ENCODE results near the gene CORO2A. TPM values are rescaled to one million over a fixed set of nuclear protein-coding genes. Genes with fewer than 3 reads are reported as not detected.

Gene CORO2A
- total and polyA plus RNA-seq, 10 of the 15 experiments (the other 5 are each of a cell fraction or from before 2014, with no cell fraction given), result 1.0 to 5.3 (median 3.5) TPM

- Histone ChIP-seq H3K27ac (ENCODE audit: control insufficient read depth, insufficient read depth) (no peak overlapping the region), H3K9me3 (replicated peaks; ENCODE audit: control insufficient read depth, insufficient read depth, low read length) (no peaks in the 10 kb centered on the region), H3K79me2 (ENCODE audit: control insufficient read depth, insufficient read depth, low read length) (no peaks in the 10 kb centered on the region), H3K4me1 (ENCODE audit: control insufficient read depth, insufficient read depth, low read length) (peaks cover 18% of the 10 kb centered on the region), H3K9ac (ENCODE audit: control insufficient read depth, insufficient read depth, low read length) (no peak overlapping the region), H3K27me3 (replicated peaks in 1 of 2; ENCODE audit: control insufficient read depth in 2 of 2, insufficient read depth in 2 of 2, low read length in 1 of 2) (no peaks in the 10 kb centered on the region), H3K4me3 (no peak overlapping the region), H2AFZ (ENCODE audit: control insufficient read depth, low read depth, low read length) (no peak overlapping the region), H3K4me2 (ENCODE audit: control insufficient read depth, insufficient read depth) (no peak overlapping the region), H4K20me1 (ENCODE audit: control insufficient read depth, insufficient read depth) (no peaks in the 10 kb centered on the region), H3K36me3 (ENCODE audit: control insufficient read depth in 2 of 2, insufficient read depth in 2 of 2, low read length in 1 of 2) (no peaks in the 10 kb centered on the region)
- BruUV-seq (replicated peaks), result no TSS peak
- ATAC-seq (no peak), DNase-seq (ENCODE audit: low read depth, low spot score) (no peak), FAIRE-seq (no peak)
- CTCF ChIA-PET, result interaction anchor here (1.6 kb wide), 1 partner anchor 32 kb away, joined by 3 read pairs; no protein-coding TSS in a partner anchor
- in situ Hi-C loops (cut with MboI) (no loop called here), intact Hi-C loops (cut with micrococcal nuclease; ENCODE audit: unreplicated experiment) (no loop called here)
- RAD21 ChIA-PET (ENCODE audit: unreplicated experiment), result no interaction called here
- SMC1A ChIA-PET (ENCODE audit: uncharacterized antibody, unreplicated experiment), result no interaction called here
- POLR2A ChIA-PET, result interaction anchor here (0.8 kb wide), 1 partner anchor 8 kb away, joined by 3 read pairs; no protein-coding TSS in a partner anchor
- 86% methylated on average over 14 of the region's 16 CpGs for WGBS (ENCODE audit: insufficient coverage, insufficient replicate concordance, low lambda C conversion rate, missing lambda C conversion rate)
- TF ChIP-seq CBX5 (IDR thresholded peaks at IDR 0.05; ENCODE audit: low read depth) (no peak), PBX3 (IDR thresholded peaks at IDR 0.05; ENCODE audit: insufficient replicate concordance, low read depth, low read length) (no peak)
Observed at GRCh38 chr9:98173181-98173580, 19.3 kb downstream of the CORO2A start.

- FAIRE-seq, result no peak
- H3K4me3 ChIP-seq, result no peak overlapping the region
- POLR2A ChIA-PET, result interaction anchor here (0.8 kb wide), 1 partner anchor 8 kb away, joined by 3 read pairs; no protein-coding TSS in a partner anchor
- no peak overlapping the region for H2AFZ ChIP-seq (ENCODE audit: control insufficient read depth, low read depth, low read length)
- 82% methylated on average over 3 of the region's 3 CpGs for WGBS (ENCODE audit: insufficient coverage, insufficient replicate concordance, low lambda C conversion rate, missing lambda C conversion rate)
- H3K27me3 ChIP-seq (replicated peaks in 1 of 2; ENCODE audit: control insufficient read depth in 2 of 2, insufficient read depth in 2 of 2, low read length in 1 of 2), result no peaks in the 10 kb centered on the region
- SMC1A ChIA-PET (ENCODE audit: uncharacterized antibody, unreplicated experiment), result no interaction called here
- DNase-seq (ENCODE audit: low read depth, low spot score), result no peak
- no TSS peak for BruUV-seq (replicated peaks)
- in situ Hi-C loops (cut with MboI), result no loop called here
- H3K9me3 ChIP-seq (replicated peaks; ENCODE audit: control insufficient read depth, insufficient read depth, low read length), result no peaks in the 10 kb centered on the region
- no peak overlapping the region for H3K4me2 ChIP-seq (ENCODE audit: control insufficient read depth, insufficient read depth)
- no peaks in the 10 kb centered on the region for H3K36me3 ChIP-seq (ENCODE audit: control insufficient read depth in 2 of 2, insufficient read depth in 2 of 2, low read length in 1 of 2)
- intact Hi-C loops (cut with micrococcal nuclease; ENCODE audit: unreplicated experiment), result no loop called here
- peaks cover 18% of the 10 kb centered on the region for H3K4me1 ChIP-seq (ENCODE audit: control insufficient read depth, insufficient read depth, low read length)
- H3K27ac ChIP-seq (ENCODE audit: control insufficient read depth, insufficient read depth), result no peak overlapping the region
- H3K79me2 ChIP-seq (ENCODE audit: control insufficient read depth, insufficient read depth, low read length), result no peaks in the 10 kb centered on the region
- ATAC-seq, result no peak
- CTCF ChIA-PET, result interaction anchor here (1.1 kb wide), 1 partner anchor 21 kb away, joined by 3 read pairs; no protein-coding TSS in a partner anchor
- RAD21 ChIA-PET (ENCODE audit: unreplicated experiment), result no interaction called here
- no peaks in the 10 kb centered on the region for H4K20me1 ChIP-seq (ENCODE audit: control insufficient read depth, insufficient read depth)
- H3K9ac ChIP-seq (ENCODE audit: control insufficient read depth, insufficient read depth, low read length), result no peak overlapping the region
- TF ChIP-seq CEBPB (IDR thresholded peaks at IDR 0.05; ENCODE audit: borderline replicate concordance in 1 of 2, low read depth in 2 of 2, low read length in 2 of 2) (no peak), E2F8 (IDR thresholded peaks at IDR 0.05; ENCODE audit: low read depth, partially characterized antibody) (no peak), CUX1 (IDR thresholded peaks at IDR 0.05; ENCODE audit: insufficient replicate concordance, low read depth, low read length) (no peak)
Observed at GRCh38 chr9:98172604-98173003, 19.8 kb downstream of the CORO2A start.
